HEK293 (cell line): ENCODE results near the gene KDSR.

Experiments used
- CTCF ChIA-PET: fragments of 350-600 bp; formaldehyde crosslinking; extraction: SDS; loops from one replicate; lab custom pipeline; 2021; ENCODE audit warnings: antibody characterized with exemption; lab: Yijun Ruan, JAX
- POLR2A ChIA-PET: fragments of 300-600 bp; formaldehyde crosslinking; extraction: SDS; loops from one replicate; lab custom pipeline; 2020; ENCODE audit warnings: antibody characterized with exemption, inconsistent platforms; lab: Yijun Ruan, JAX
- H3K27ac ChIP-seq: fragments of 200-500 bp; sonication (Bioruptor generic); 2 replicates; pipeline ENCODE4 v1.5.1; 2014; ENCODE audit warnings: low read depth, low read length, control low read depth, inconsistent platforms; ENCODE audit errors: extremely low read depth
- H3K36me3 ChIP-seq, 2 experiments: fragments of 200-500 bp in 1 of 2; sonication (Bioruptor generic) in 1 of 2; 1 replicate in 1 of 2; 2 replicates in 1 of 2; pipeline ENCODE4 v1.5.1; 2014 to 2017; ENCODE audit warnings: inconsistent platforms in 2 of 2, low read length in 2 of 2; ENCODE audit not compliant: control insufficient read depth in 2 of 2, insufficient read depth in 1 of 2
- H3K4me1 ChIP-seq: fragments of 200-500 bp; sonication (Bioruptor generic); 2 replicates; pipeline ENCODE4 v1.5.1; 2014; ENCODE audit warnings: mild to moderate bottlenecking, low read length, inconsistent platforms; ENCODE audit not compliant: control insufficient read depth, insufficient read depth
- H3K4me3 ChIP-seq: 2 replicates; pipeline ENCODE4 v1.5.1; 2011; ENCODE audit warnings: low read depth, mild to moderate bottlenecking, control low read depth, low read length, moderate library complexity
- H3K9me3 ChIP-seq: fragments of 200-500 bp; sonication (Bioruptor generic); 2 replicates; pipeline ENCODE4 v1.5.1; 2014; ENCODE audit warnings: low read depth, low read length, inconsistent platforms; ENCODE audit not compliant: control insufficient read depth, insufficient read depth
- GFI1B ChIP-seq: fragments of 450-650 bp; formaldehyde crosslinking; IDR thresholded peaks from 2 replicates; pipeline ENCODE4 v1.5.1; 2016; ENCODE audit warnings: missing biosample characterization, missing genetic modification characterization
- PRDM1 ChIP-seq: fragments of 450-650 bp; formaldehyde crosslinking; IDR thresholded peaks from 2 replicates; pipeline ENCODE4; 2016; ENCODE audit warnings: missing biosample characterization, missing genetic modification characterization
- RBAK ChIP-seq: fragments of 450-650 bp; formaldehyde crosslinking; IDR thresholded peaks from 2 replicates; pipeline ENCODE4 v1.5.1; 2016; ENCODE audit warnings: missing biosample characterization, missing genetic modification characterization
- ZNF132 ChIP-seq: fragments of 450-650 bp; formaldehyde crosslinking; IDR thresholded peaks from 2 replicates; pipeline ENCODE4 v1.5.1; 2017; ENCODE audit warnings: missing biosample characterization, missing genetic modification characterization, borderline replicate concordance
- ZNF157 ChIP-seq: fragments of 450-650 bp; formaldehyde crosslinking; IDR thresholded peaks from 2 replicates; pipeline ENCODE4 v1.5.1; 2016; ENCODE audit warnings: missing biosample characterization, missing genetic modification characterization
- ZNF274 ChIP-seq, 2 experiments: fragments of 200-500 bp in 1 of 2; fragments of 450-650 bp in 1 of 2; sonication (Bioruptor generic) in 1 of 2; formaldehyde crosslinking in 1 of 2; IDR thresholded peaks; 2 replicates each; pipeline versions ENCODE4 v1.5.1 to v1.6.1; 2014 to 2016; ENCODE audit warnings: borderline replicate concordance in 1 of 2, inconsistent platforms in 1 of 2, low read length in 1 of 2, missing biosample characterization in 1 of 2, missing genetic modification characterization in 1 of 2
- ZNF366 ChIP-seq: fragments of 450-650 bp; formaldehyde crosslinking; conservative IDR thresholded peaks from 2 replicates; pipeline ENCODE4 v1.5.1; 2016; ENCODE audit warnings: missing biosample characterization, missing genetic modification characterization
- ZNF394 ChIP-seq: fragments of 450-650 bp; formaldehyde crosslinking; IDR thresholded peaks from 2 replicates; pipeline ENCODE4 v1.5.1; 2016; ENCODE audit warnings: missing biosample characterization, missing genetic modification characterization, mild to moderate bottlenecking, moderate library complexity, borderline replicate concordance
- ZNF473 ChIP-seq: fragments of 450-650 bp; formaldehyde crosslinking; IDR thresholded peaks from 2 replicates; pipeline ENCODE4 v1.5.1; 2017; ENCODE audit warnings: missing biosample characterization, missing genetic modification characterization
- ZNF510 ChIP-seq: fragments of 450-650 bp; formaldehyde crosslinking; IDR thresholded peaks from 2 replicates; pipeline ENCODE4 v1.5.1; 2018; ENCODE audit warnings: mild to moderate bottlenecking, missing genetic modification characterization, missing biosample characterization; ENCODE audit not compliant: insufficient replicate concordance
- ZNF600 ChIP-seq: fragments of 450-650 bp; formaldehyde crosslinking; IDR thresholded peaks from 2 replicates; pipeline ENCODE4 v1.5.1; 2016; ENCODE audit warnings: missing biosample characterization, missing genetic modification characterization
- ZNF791 ChIP-seq: fragments of 450-650 bp; formaldehyde crosslinking; IDR thresholded peaks from 2 replicates; pipeline ENCODE4 v1.5.1; 2016; ENCODE audit warnings: missing biosample characterization, missing genetic modification characterization
- TF ChIP-seq, protein P1 (sequence below): fragments of 450-650 bp; formaldehyde crosslinking; IDR thresholded peaks from 2 replicates; pipeline ENCODE4 v1.5.1; 2017; ENCODE audit warnings: missing biosample characterization, mild to moderate bottlenecking, missing genetic modification characterization, moderate library complexity
- TF ChIP-seq, protein P2 (sequence below): fragments of 450-650 bp; formaldehyde crosslinking; IDR thresholded peaks from 2 replicates; pipeline ENCODE4 v1.5.1; 2016; ENCODE audit warnings: missing biosample characterization, missing genetic modification characterization

Gene KDSR

DNA sequence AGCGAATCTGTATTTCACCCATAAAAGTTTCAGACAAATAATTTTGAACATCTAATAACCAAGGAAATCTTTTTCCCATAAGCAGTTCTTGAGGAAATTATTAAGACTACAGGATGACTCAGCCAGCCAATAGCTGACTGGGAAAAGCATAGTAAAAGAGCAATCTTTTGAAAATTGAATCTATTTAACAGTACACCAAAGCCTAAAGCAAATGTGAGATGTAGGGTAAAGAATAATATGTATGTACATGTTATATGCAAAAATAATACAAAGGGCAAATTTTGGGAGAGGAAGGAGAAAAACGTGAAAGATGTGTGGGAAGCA lies 12.6 kb upstream of the KDSR start:
- CTCF ChIA-PET, result no interaction called here

DNA sequence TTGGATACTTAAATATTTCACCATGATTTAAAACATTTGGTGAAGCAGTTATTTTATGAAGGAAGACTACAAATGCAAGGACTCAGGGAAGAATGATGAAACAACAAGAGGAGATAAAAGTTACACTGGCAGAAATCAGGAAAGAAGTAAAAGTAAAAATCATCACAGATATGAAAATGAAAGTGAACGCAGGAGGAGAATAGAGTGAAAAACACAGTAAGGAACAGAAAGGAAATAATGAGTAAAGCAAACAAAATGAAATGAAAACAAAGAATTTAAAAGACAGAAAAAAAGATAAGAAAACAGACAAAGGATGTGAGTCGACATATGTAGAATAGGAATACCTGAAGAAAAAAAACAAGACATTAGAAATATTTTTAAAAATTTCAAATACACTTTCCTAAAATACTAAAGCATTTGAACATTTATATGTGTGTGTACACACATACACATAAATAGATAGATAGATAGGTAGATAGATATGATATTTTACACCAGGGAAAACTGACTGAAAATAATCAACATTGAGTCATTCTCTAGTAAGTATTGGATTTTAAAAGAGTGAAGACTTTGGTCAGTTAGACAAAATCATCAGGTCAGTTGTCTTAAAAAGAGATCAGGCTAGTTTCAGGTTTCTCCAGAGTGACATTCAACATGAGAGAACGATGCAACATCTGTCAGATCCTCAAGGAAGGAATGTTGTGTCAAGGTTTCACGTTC lies 12.1 kb upstream of the KDSR start:
- Histone ChIP-seq H3K27ac (no peak overlapping the region), H3K4me3 (no peak overlapping the region), H3K9me3 (no peaks in the 10 kb centered on the region), H3K36me3 (no peaks in the 10 kb centered on the region), H3K4me1 (no peaks in the 10 kb centered on the region)
- ChIA-PET POLR2A (interaction anchor here (1.0 kb wide), 1 partner anchor 11 kb away, joined by 4 read pairs; no protein-coding TSS in a partner anchor), CTCF (no interaction called here)
- TF ChIP-seq ZNF394 (tag by site-specific recombination) (no peak), ZNF274 (IDR thresholded peaks at IDR 0.05; ENCODE audit: low read length) (no peak), ZNF274 (tag by site-specific recombination; IDR thresholded peaks at IDR 0.05; ENCODE audit: borderline replicate concordance) (no peak), PRDM1 (tag by site-specific recombination) (peak; percentile 82), GFI1B (tag by site-specific recombination) (no peak), ZNF132 (no peak)
- TF ChIP-seq, protein P1, sequence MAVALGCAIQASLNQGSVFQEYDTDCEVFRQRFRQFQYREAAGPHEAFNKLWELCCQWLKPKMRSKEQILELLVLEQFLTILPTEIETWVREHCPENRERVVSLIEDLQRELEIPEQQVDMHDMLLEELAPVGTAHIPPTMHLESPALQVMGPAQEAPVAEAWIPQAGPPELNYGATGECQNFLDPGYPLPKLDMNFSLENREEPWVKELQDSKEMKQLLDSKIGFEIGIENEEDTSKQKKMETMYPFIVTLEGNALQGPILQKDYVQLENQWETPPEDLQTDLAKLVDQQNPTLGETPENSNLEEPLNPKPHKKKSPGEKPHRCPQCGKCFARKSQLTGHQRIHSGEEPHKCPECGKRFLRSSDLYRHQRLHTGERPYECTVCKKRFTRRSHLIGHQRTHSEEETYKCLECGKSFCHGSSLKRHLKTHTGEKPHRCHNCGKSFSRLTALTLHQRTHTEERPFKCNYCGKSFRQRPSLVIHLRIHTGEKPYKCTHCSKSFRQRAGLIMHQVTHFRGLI, result no peak

More for the DNA sequence above, 12.6 kb upstream of the KDSR start:
- no peaks in the 10 kb centered on the region for H3K4me1 ChIP-seq
- TF ChIP-seq, protein P2, sequence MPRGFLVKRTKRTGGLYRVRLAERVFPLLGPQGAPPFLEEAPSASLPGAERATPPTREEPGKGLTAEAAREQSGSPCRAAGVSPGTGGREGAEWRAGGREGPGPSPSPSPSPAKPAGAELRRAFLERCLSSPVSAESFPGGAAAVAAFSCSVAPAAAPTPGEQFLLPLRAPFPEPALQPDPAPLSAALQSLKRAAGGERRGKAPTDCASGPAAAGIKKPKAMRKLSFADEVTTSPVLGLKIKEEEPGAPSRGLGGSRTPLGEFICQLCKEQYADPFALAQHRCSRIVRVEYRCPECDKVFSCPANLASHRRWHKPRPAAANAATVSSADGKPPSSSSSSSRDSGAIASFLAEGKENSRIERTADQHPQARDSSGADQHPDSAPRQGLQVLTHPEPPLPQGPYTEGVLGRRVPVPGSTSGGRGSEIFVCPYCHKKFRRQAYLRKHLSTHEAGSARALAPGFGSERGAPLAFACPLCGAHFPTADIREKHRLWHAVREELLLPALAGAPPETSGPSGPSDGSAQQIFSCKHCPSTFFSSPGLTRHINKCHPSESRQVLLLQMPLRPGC (tag by site-specific recombination), result no peak
- TF ChIP-seq RBAK (no peak), ZNF157 (tag by site-specific recombination) (no peak), ZNF600 (tag by site-specific recombination) (no peak), ZNF510 (tag by site-specific recombination) (no peak)
- TF ChIP-seq, all 188 proteins: peak for 0
- Histone ChIP-seq H3K4me3 (no peak overlapping the region), H3K36me3 (no peaks in the 10 kb centered on the region), H3K27ac (no peak overlapping the region), H3K9me3 (no peaks in the 10 kb centered on the region)
- POLR2A ChIA-PET, result interaction anchor here (1.0 kb wide), 1 partner anchor 12 kb away, joined by 4 read pairs; no protein-coding TSS in a partner anchor

DNA sequence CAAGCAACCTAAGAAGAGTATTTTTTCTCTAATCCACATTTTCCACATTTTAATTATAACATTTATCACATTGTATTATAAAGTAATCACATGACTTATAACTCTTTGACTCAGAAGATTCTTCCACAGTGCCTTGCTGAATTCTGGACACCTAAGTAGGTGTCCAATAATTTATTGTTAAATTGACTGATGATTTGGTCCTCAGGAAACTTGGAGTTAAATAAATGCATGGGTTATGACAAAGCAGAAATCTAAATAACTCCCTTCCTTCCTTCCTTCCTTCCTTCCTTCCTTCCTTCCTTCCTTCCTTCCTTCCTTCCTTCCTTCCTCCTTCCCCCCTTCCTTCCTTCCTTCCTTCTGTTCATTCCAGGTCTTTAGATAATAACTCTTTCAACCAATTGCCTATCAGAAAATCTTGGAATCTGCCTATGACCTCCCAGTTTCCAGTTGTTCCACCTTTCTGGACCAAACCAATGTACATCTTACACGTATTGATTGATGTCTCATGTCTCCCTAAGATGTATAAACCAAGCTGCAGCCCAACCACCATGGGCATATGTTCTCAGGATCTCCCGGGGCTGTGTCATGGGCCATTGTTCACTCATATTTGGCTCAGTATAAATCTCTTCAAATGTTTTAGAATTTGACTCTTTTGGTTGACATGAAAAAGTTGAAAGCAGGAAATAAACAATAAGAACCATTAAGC lies 10.4 kb upstream of the KDSR start:
- Histone ChIP-seq H3K27ac (no peak overlapping the region), H3K4me3 (no peak overlapping the region), H3K4me1 (no peaks in the 10 kb centered on the region), H3K36me3 (no peaks in the 10 kb centered on the region), H3K9me3 (no peaks in the 10 kb centered on the region)
- ChIA-PET POLR2A (no interaction called here), CTCF (no interaction called here)
- TF ChIP-seq ZNF473 (tag by site-specific recombination) (no peak), ZNF791 (tag by site-specific recombination) (no peak), ZNF366 (tag by site-specific recombination) (peak; percentile 80)
